ENCODE measurements around the gene ACVR1. TPM values are rescaled to one million over a fixed set of nuclear protein-coding genes. Genes with fewer than 3 reads are reported as not detected.
"Not testable (repeated sequence)": the region's sequence is repeated elsewhere in the genome, so short reads cannot be mapped to it uniquely, and the experiment has no call there.

ACVR1 gene
- total RNA-seq, 2 experiments from 2014 or later: 6.4 to 7.1 TPM

GRCh38 chr2:157833721-157834120 lies 42.4 kb downstream of the ACVR1 start:
- Mint-ChIP-seq H3K4me1 (peaks cover 40% of the 10 kb centered on the region), H3K4me3 (no peak overlapping the region)
- DNase-seq: no peak

DNA sequence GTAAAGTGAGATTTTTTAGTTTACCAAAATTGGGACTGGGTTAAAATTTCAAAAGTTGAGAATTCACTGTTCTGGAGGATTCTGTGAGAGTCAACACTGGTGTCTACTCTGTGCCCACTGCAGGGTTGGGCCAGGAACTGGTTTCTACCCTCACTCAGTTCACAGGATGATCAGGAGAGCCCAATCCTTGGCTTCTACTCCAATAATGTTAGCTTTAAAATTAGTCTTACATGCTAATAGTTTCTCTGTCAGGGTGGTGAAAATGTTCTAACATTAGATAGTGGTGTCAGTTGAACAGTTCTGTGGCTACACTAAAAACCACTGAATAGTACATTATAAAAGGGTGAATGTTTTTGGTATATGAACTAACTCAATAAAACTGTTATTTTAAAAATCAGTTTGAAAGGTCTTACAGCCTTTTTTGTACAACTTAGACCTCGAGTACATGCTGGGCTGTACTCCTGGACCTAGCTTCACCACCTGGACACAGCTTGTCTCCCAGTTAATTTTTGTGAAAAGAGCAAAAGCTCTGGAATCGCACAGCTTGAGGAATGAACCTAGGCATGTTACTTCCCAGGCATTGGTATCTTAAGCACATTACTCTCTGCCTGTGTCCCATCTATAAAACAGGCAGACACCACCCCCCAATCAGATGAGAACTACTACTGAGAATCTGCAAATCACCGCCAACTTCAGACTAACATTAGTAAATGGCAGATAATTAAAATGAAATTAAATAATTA lies 44.4 kb downstream of the ACVR1 start:
- Mint-ChIP-seq H3K27ac (no peak overlapping the region), H3K4me1 (peaks cover 22% of the 10 kb centered on the region), H3K36me3 (peaks cover 11% of the 10 kb centered on the region), H3K27me3 (no peaks in the 10 kb centered on the region), H3K4me3 (no peak overlapping the region), H3K9me3 (peaks cover 2% of the 10 kb centered on the region)
- no peak for DNase-seq

More at GRCh38 chr2:157833721-157834120, 42.4 kb downstream of the ACVR1 start:
- Mint-ChIP-seq H3K27ac (no peak overlapping the region), H3K27me3 (no peaks in the 10 kb centered on the region), H3K36me3 (peaks cover 18% of the 10 kb centered on the region), H3K9me3 (peaks cover 2% of the 10 kb centered on the region)

GRCh38 chr2:157830696-157831570 lies 45.2 kb downstream of the ACVR1 start:
- H3K9me3 Mint-ChIP-seq: peaks cover 2% of the 10 kb centered on the region
- H3K27me3 Mint-ChIP-seq: no peaks in the 10 kb centered on the region
- H3K27ac Mint-ChIP-seq: no peak overlapping the region
- no peak overlapping the region for H3K4me3 Mint-ChIP-seq
- H3K36me3 Mint-ChIP-seq: peaks cover 6% of the 10 kb centered on the region
- peaks cover 14% of the 10 kb centered on the region for H3K4me1 Mint-ChIP-seq
- no peak for DNase-seq

DNA sequence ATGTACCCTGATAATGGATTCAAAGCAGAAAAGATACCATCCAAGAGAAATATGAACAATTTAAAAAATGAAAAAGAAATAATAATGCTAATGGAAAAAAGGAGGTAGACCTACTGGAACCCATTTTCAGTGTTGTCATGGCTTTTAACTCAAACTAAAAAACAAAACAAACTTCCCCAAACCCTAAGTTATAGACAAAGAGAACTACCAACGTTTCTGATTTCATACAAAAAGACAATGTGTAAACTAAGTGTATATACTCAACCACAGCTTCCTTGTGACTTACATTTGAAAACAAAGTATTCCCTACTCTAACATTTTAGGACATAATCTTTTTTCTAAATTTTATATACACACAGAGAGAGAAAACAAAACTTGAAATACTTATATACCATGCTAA lies 45.9 kb downstream of the ACVR1 start:
- Mint-ChIP-seq H3K9me3 (peaks cover 2% of the 10 kb centered on the region), H3K27ac (no peak overlapping the region), H3K4me3 (no peak overlapping the region), H3K36me3 (peaks cover 10% of the 10 kb centered on the region), H3K27me3 (no peaks in the 10 kb centered on the region), H3K4me1 (peaks cover 12% of the 10 kb centered on the region)
- no peak for DNase-seq

DNA sequence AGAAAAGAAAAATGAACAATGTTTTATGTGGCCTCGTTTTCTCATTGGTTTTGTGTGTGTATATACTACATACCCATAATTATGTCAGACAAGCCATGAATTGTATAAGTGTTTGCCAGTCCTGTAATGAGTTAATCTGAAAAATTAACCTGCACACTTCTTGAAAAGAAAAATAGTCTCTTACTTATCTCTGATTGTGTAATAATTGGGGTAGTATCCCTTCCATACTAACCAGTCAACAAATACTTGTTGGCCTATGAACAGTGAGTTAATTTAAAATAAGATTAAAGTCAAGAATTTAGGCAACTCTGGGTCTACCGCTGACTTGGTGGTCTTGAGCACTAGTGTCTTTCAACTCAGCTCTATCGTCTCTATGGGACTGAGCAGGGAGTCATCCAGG lies 48.8 kb downstream of the ACVR1 start:
- no peaks in the 10 kb centered on the region for H3K27me3 Mint-ChIP-seq
- DNase-seq: no peak
- peaks cover 12% of the 10 kb centered on the region for H3K4me1 Mint-ChIP-seq
- H3K4me3 Mint-ChIP-seq: no peak overlapping the region
- H3K36me3 Mint-ChIP-seq: peaks cover 10% of the 10 kb centered on the region
- peaks cover 2% of the 10 kb centered on the region for H3K9me3 Mint-ChIP-seq
- no peak overlapping the region for H3K27ac Mint-ChIP-seq

GRCh38 chr2:157826644-157827043 lies 49.5 kb downstream of the ACVR1 start:
- H3K9me3 Mint-ChIP-seq, H3K4me3 Mint-ChIP-seq, H3K4me1 Mint-ChIP-seq, H3K27ac Mint-ChIP-seq, DNase-seq, H3K27me3 Mint-ChIP-seq: not testable (repeated sequence)
- peaks cover 10% of the 10 kb centered on the region for H3K36me3 Mint-ChIP-seq

DNA sequence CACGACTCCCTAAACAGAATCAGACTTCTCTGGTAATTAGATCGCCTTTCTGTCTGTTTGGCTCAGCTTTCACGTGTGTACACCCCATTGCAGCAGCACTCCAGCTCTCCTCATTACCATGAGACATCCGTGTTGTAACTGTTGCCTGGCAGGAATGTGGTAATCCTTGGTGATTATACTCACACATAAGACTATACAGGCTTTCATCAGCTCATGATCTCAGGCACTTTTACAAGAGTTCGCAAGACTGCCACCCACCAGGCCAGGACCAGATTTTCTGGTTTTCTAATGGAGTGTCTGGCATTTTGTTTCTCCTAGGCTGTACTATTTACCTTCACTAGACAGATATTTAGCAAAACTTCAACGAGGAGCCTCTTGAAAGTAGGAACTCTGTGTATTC lies 50.2 kb downstream of the ACVR1 start:
- H3K27ac Mint-ChIP-seq: no peak overlapping the region
- H3K27me3 Mint-ChIP-seq: no peaks in the 10 kb centered on the region
- peaks cover 3% of the 10 kb centered on the region for H3K4me1 Mint-ChIP-seq
- DNase-seq: no peak
- no peak overlapping the region for H3K4me3 Mint-ChIP-seq
- H3K9me3 Mint-ChIP-seq: peaks cover 2% of the 10 kb centered on the region
- H3K36me3 Mint-ChIP-seq: peaks cover 10% of the 10 kb centered on the region

GRCh38 chr2:157822993-157823392 lies 53.1 kb downstream of the ACVR1 start:
- Mint-ChIP-seq H3K4me1 (no peaks in the 10 kb centered on the region), H3K27ac (no peak overlapping the region), H3K36me3 (peaks cover 13% of the 10 kb centered on the region), H3K4me3 (no peak overlapping the region), H3K27me3 (no peaks in the 10 kb centered on the region), H3K9me3 (no peaks in the 10 kb centered on the region)
- DNase-seq: no peak

GRCh38 chr2:157822533-157822932 lies 53.6 kb downstream of the ACVR1 start:
- Mint-ChIP-seq H3K27me3 (no peaks in the 10 kb centered on the region), H3K4me3 (no peak overlapping the region)

GRCh38 chr2:157821519-157822131 lies 54.5 kb downstream of the ACVR1 start:
- no peaks in the 10 kb centered on the region for H3K9me3 Mint-ChIP-seq

More at GRCh38 chr2:157822533-157822932, 53.6 kb downstream of the ACVR1 start:
- no peak overlapping the region for H3K27ac Mint-ChIP-seq
- no peak for DNase-seq
- no peaks in the 10 kb centered on the region for H3K9me3 Mint-ChIP-seq
- peaks cover 15% of the 10 kb centered on the region for H3K36me3 Mint-ChIP-seq
- H3K4me1 Mint-ChIP-seq: no peaks in the 10 kb centered on the region

GRCh38 chr2:157820193-157820592 lies 55.9 kb downstream of the ACVR1 start:
- Mint-ChIP-seq H3K36me3 (peaks cover 21% of the 10 kb centered on the region), H3K27me3 (no peaks in the 10 kb centered on the region), H3K4me1 (no peaks in the 10 kb centered on the region), H3K9me3 (no peaks in the 10 kb centered on the region), H3K27ac (no peak overlapping the region), H3K4me3 (no peak overlapping the region)
- no peak for DNase-seq

More at GRCh38 chr2:157821519-157822131, 54.5 kb downstream of the ACVR1 start:
- peaks cover 24% of the 10 kb centered on the region for H3K36me3 Mint-ChIP-seq
- no peak for DNase-seq
- no peaks in the 10 kb centered on the region for H3K4me1 Mint-ChIP-seq
- no peak overlapping the region for H3K4me3 Mint-ChIP-seq
- no peaks in the 10 kb centered on the region for H3K27me3 Mint-ChIP-seq
- H3K27ac Mint-ChIP-seq: no peak overlapping the region

DNA sequence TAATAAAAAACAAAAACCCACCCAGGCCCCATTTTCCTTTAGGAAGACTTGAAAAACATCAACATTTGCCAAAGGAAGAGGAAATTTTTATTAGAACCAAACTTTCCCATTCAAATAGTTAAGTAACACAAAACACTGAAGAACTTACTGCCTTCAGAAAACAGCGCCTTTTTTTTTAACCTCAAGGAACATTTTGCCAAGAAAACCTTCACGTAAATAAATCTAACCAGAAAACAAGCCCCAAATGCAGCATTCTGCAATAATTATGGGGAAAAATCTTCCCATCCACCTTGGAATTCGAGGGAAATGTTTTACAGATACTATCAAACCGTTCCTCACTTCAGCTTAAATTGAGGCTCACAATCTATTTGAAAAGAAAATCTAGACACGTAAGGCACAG lies 56.4 kb downstream of the ACVR1 start:
- Mint-ChIP-seq H3K27me3 (no peaks in the 10 kb centered on the region), H3K4me1 (no peaks in the 10 kb centered on the region), H3K27ac (no peak overlapping the region), H3K9me3 (no peaks in the 10 kb centered on the region), H3K36me3 (peaks cover 21% of the 10 kb centered on the region), H3K4me3 (no peak overlapping the region)
- DNase-seq: no peak

DNA sequence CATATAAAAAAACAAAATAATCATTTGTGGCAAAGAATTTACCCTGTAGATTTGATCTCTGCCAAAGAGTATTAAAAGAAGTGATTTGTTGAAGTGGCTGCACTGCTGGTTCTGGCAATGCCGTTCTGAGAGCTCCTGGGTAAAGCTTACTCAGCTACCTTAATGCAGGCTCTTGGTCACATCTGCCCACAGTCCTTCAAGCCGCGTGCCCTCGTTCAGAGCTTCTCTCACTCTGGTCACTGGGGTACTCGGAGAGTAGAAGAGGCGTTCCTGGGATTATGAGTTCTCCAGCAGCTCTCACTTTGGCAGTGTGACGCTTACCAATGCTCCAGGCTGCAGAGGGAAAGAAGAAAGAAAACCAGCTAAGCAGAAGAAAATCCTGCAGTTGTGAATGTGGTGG lies 57.9 kb downstream of the ACVR1 start:
- no peaks in the 10 kb centered on the region for H3K4me1 Mint-ChIP-seq

GRCh38 chr2:157815421-157815820 lies 60.7 kb downstream of the ACVR1 start:
- no peak overlapping the region for H3K4me3 Mint-ChIP-seq
- no peak for DNase-seq
- H3K36me3 Mint-ChIP-seq: peaks cover 27% of the 10 kb centered on the region
- H3K9me3 Mint-ChIP-seq: no peaks in the 10 kb centered on the region
- H3K4me1 Mint-ChIP-seq: peaks cover 9% of the 10 kb centered on the region
- H3K27ac Mint-ChIP-seq: no peak overlapping the region
- H3K27me3 Mint-ChIP-seq: no peaks in the 10 kb centered on the region

More for the DNA sequence above, 57.9 kb downstream of the ACVR1 start:
- no peak for DNase-seq
- Mint-ChIP-seq H3K4me3 (no peak overlapping the region), H3K27me3 (no peaks in the 10 kb centered on the region), H3K36me3 (peaks cover 21% of the 10 kb centered on the region), H3K9me3 (no peaks in the 10 kb centered on the region), H3K27ac (no peak overlapping the region)

GRCh38 chr2:157813467-157813866 lies 62.7 kb downstream of the ACVR1 start:
- Mint-ChIP-seq H3K4me1 (peaks cover 9% of the 10 kb centered on the region), H3K36me3 (peaks cover 25% of the 10 kb centered on the region), H3K27me3 (no peaks in the 10 kb centered on the region), H3K27ac (no peak overlapping the region), H3K4me3 (no peak overlapping the region), H3K9me3 (no peaks in the 10 kb centered on the region)
- no peak for DNase-seq

Data from activated naive CD8-positive, alpha-beta T cell treated with anti-CD3 and anti-CD28 coated beads for 36 hours (primary cell).